Kidney (tissue), 14 donors: ENCODE measurements around the gene SOX5. TPM values are rescaled to one million over a fixed set of nuclear protein-coding genes. Genes with fewer than 3 reads are reported as not detected.
"Not testable (repeated sequence)": the region's sequence is repeated elsewhere in the genome, so short reads cannot be mapped to it uniquely, and the experiment has no call there.

Experiments
- DNase-seq, 5 donors: peaks; one replicate each; pipeline ENCODE4 v3.0.0-alpha.2; 2013 to 2020
- FAIRE-seq: peaks from 2 replicates; lab custom pipeline; 2012; peaks lifted over from hg19 to GRCh38; lab: Jason Lieb, UNC
- H3K27ac ChIP-seq, 2 donors: one replicate each; pipeline ENCODE4 v1.7.0; 2013; ENCODE audit warnings: low read depth in 2 of 2, low read length in 2 of 2, inconsistent platforms in 1 of 2
- H3K27me3 ChIP-seq: one replicate; pipeline ENCODE4 v1.7.1; 2013; ENCODE audit warnings: low read length, inconsistent platforms; ENCODE audit not compliant: control insufficient read depth, insufficient read depth
- H3K36me3 ChIP-seq, 3 donors: one replicate each; pipeline versions ENCODE4 v1.7.0 to v1.7.1; 2013; ENCODE audit warnings: low read length in 3 of 3, control low read depth in 1 of 3, inconsistent platforms in 1 of 3; ENCODE audit not compliant: insufficient read depth in 3 of 3, control insufficient read depth in 2 of 3
- H3K4me1 ChIP-seq, 3 donors: one replicate each; pipeline versions ENCODE4 v1.7.0 to v1.7.1; 2013; ENCODE audit warnings: low read length in 3 of 3, inconsistent platforms in 1 of 3, low read depth in 1 of 3; ENCODE audit not compliant: control insufficient read depth in 2 of 3, insufficient read depth in 2 of 3
- H3K4me3 ChIP-seq, 3 donors: one replicate each; pipeline versions ENCODE4 v1.7.0 to v1.8.1; 2013; ENCODE audit warnings: low read length in 3 of 3, control low read depth in 1 of 3, inconsistent platforms in 1 of 3
- H3K9ac ChIP-seq, 3 donors: one replicate each; pipeline versions ENCODE4 v1.7.0 to v1.7.1; 2013; ENCODE audit warnings: low read length in 3 of 3, control low read depth in 1 of 3, inconsistent platforms in 1 of 3
- H3K9me3 ChIP-seq, 3 donors: one replicate each; pipeline versions ENCODE4 v1.7.0 to v1.7.1; 2013; ENCODE audit warnings: low read length in 3 of 3, control low read depth in 1 of 3, inconsistent platforms in 1 of 3; ENCODE audit not compliant: control insufficient read depth in 2 of 3, insufficient read depth in 1 of 3
- CTCF ChIP-seq: IDR thresholded peaks from 3 replicates; pipeline ENCODE4 v1.5.1; 2012; ENCODE audit warnings: mild to moderate bottlenecking, moderate library complexity, borderline replicate concordance; ENCODE audit not compliant: insufficient read depth; ENCODE audit errors: extremely low read depth
- intact Hi-C: fragments of 100-400 bp; cut with DNase I; formaldehyde crosslinking; loops from one replicate; pipeline ENCODE4 v1.11.1; 2022
- polyA plus RNA-seq: library from polyadenylated mRNA; stranded (reverse); fragments of 350-450 nt; fragmentation: Illumina TruSeq; extraction: RNeasy Lipid Tissue Mini Kit (QIAGEN cat#74804); gene quantifications from one replicate; pipeline ENCODE4 v1.2.3, GENCODE V29; 2014; ENCODE audit warnings: low read depth, low replicate concordance; ENCODE audit not compliant: insufficient read depth
- total RNA-seq: library from RNA; stranded (reverse); fragmentation: NEBNext Ultra II Directional; extraction: Animal tissue kit (Norgen Biotek cat#: 25700); gene quantifications from one replicate; pipeline ENCODE4 v1.2.1, GENCODE V29; 2021
- donor health status: control.
- donor health status: control.
- donor health status: control.
- donor health status: control.
- donor health status: control.
- donor health status: DM: yes; HTN: yes; CAD: no.
- donor health status: Normal renal cell carcinoma (clear cell type).

Gene SOX5
- total and polyA plus RNA-seq, 2 donors from 2014 or later = 0.54 to 10.8 TPM

- DNase-seq = no peak
- Histone ChIP-seq H3K9ac (no peak overlapping the region), H3K4me1 (no peaks in the 10 kb centered on the region), H3K36me3 (no peaks in the 10 kb centered on the region), H3K27me3 (no peaks in the 10 kb centered on the region), H3K9me3 (no peaks in the 10 kb centered on the region), H3K4me3 (no peak overlapping the region), H3K27ac (no peak overlapping the region)
- TF ChIP-seq CTCF = no peak
- no peak for FAIRE-seq
- intact Hi-C loops = no loop called here
Observed at GRCh38 chr12:23834076-23834475, 115.4 kb downstream of the SOX5 start.

GRCh38 chr12:23831739-23832138 lies 117.7 kb downstream of the SOX5 start:
- Histone ChIP-seq H3K9ac (no peak overlapping the region), H3K27me3 (no peaks in the 10 kb centered on the region), H3K27ac (no peak overlapping the region), H3K4me3 (no peak overlapping the region), H3K36me3 (no peaks in the 10 kb centered on the region), H3K4me1 (no peaks in the 10 kb centered on the region), H3K9me3 (no peaks in the 10 kb centered on the region)
- DNase-seq (no peak), FAIRE-seq (no peak)
- no peak for TF ChIP-seq CTCF
- intact Hi-C loops = no loop called here

GRCh38 chr12:23830210-23830609 lies 119.3 kb downstream of the SOX5 start:
- H3K4me3 ChIP-seq = no peak overlapping the region
- H3K9ac ChIP-seq = no peak overlapping the region
- no peaks in the 10 kb centered on the region for H3K4me1 ChIP-seq
- no peak for TF ChIP-seq CTCF
- H3K36me3 ChIP-seq = no peaks in the 10 kb centered on the region
- DNase-seq (no peak), FAIRE-seq (no peak)
- no peaks in the 10 kb centered on the region for H3K9me3 ChIP-seq
- intact Hi-C loops = no loop called here
- H3K27me3 ChIP-seq = no peaks in the 10 kb centered on the region
- no peak overlapping the region for H3K27ac ChIP-seq

- Histone ChIP-seq H3K27me3 (no peaks in the 10 kb centered on the region), H3K9me3 (no peaks in the 10 kb centered on the region), H3K9ac (no peak overlapping the region), H3K36me3 (no peaks in the 10 kb centered on the region), H3K4me3 (no peak overlapping the region), H3K27ac (no peak overlapping the region), H3K4me1 (no peaks in the 10 kb centered on the region)
- intact Hi-C loops = no loop called here
- DNase-seq (no peak), FAIRE-seq (no peak)
- no peak for TF ChIP-seq CTCF
Observed at GRCh38 chr12:23827353-23827752, 122.1 kb downstream of the SOX5 start.

GRCh38 chr12:23825124-23825523 lies 124.3 kb downstream of the SOX5 start:
- FAIRE-seq, H3K27me3 ChIP-seq, H3K9me3 ChIP-seq, H3K27ac ChIP-seq, H3K4me1 ChIP-seq, intact Hi-C loops, H3K9ac ChIP-seq, H3K4me3 ChIP-seq, H3K36me3 ChIP-seq: not testable (repeated sequence)
- peak in 1 of 5 donors; percentile 40 for DNase-seq
